HCT116 (cell line): ENCODE data around the gene MUC5B. TPM values are rescaled to one million over a fixed set of nuclear protein-coding genes. Genes with fewer than 3 reads are reported as not detected.

Experiments used
- ATAC-seq: fragments of 200-7000 bp; cut with Tn5 transposase; 2 replicates; pipeline ENCODE4 v1.9.1; 2020; ENCODE audit warnings: mild to moderate bottlenecking, moderate library complexity
- BruUV-seq: library from RNA; stranded (reverse); fragments of 400-500 nt; replicated peaks from 2 replicates; lab custom pipeline; 2021; lab: Mats Ljungman, UMichigan
- CTCF ChIA-PET: fragments of 300-600 bp; sonication (Branson Sonifier 250); formaldehyde crosslinking; loops from one replicate; lab custom pipeline; 2021; ENCODE audit warnings: antibody characterized with exemption; lab: Charles Lee
- POLR2A ChIA-PET: fragments of 300-600, 350-600 bp; sonication (Branson Sonifier 250); formaldehyde crosslinking; loops from one replicate; lab custom pipeline; 2021; ENCODE audit warnings: antibody characterized with exemption; lab: Charles Lee
- RAD21 ChIA-PET, 2 experiments: fragments of 300-600 bp; sonication (Branson Sonifier 250); formaldehyde crosslinking; loops; one replicate each; lab custom pipeline; 2023; ENCODE audit warnings: low total read pairs in 2 of 2; ENCODE audit not compliant: uncharacterized antibody in 2 of 2, unreplicated experiment in 2 of 2, low non-redundant PET in 1 of 2; lab: Charles Lee
- DNase-seq: peaks from one replicate; pipeline ENCODE4 v3.0.0-alpha.2; 2010; ENCODE audit warnings: low read depth, low spot score
- H2AFZ ChIP-seq: fragments of 200-600 bp; shearing (Covaris generic), sonication (generic); 2 replicates; pipeline ENCODE4 v1.6.1; 2017; ENCODE audit warnings: low read depth, mixed run types, mixed read lengths, antibody characterized with exemption, low read length; ENCODE audit not compliant: poor library complexity, severe bottlenecking
- H3K27ac ChIP-seq: 2 replicates; pipeline ENCODE4 v1.5.1; 2012; ENCODE audit warnings: low read depth, low read length
- H3K27me3 ChIP-seq: fragments of 200-600 bp; sonication (generic); 2 replicates; pipeline ENCODE4 v1.6.1; 2016; ENCODE audit warnings: mixed run types, low read length, mixed read lengths; ENCODE audit not compliant: insufficient read depth
- H3K36me3 ChIP-seq, 2 experiments: fragments of 200-500 bp in 1 of 2; fragments of 200-600 bp in 1 of 2; sonication (Bioruptor generic) in 1 of 2; sonication (generic) in 1 of 2; 2 replicates each; pipeline versions ENCODE4 v1.5.1 to v1.6.1; 2014 to 2016; ENCODE audit warnings: low read length in 2 of 2, inconsistent platforms in 1 of 2, mixed read lengths in 1 of 2, mixed run types in 1 of 2; ENCODE audit not compliant: insufficient read depth in 2 of 2, control insufficient read depth in 1 of 2
- H3K4me1 ChIP-seq, 2 experiments: fragments of 200-600 bp in 1 of 2; sonication (generic) in 1 of 2; 2 replicates each; pipeline versions ENCODE4 v1.5.1 to v1.6.1; 2012 to 2017; ENCODE audit warnings: low read length in 2 of 2, inconsistent platforms in 1 of 2, mild to moderate bottlenecking in 1 of 2, mixed read lengths in 1 of 2, mixed run types in 1 of 2, moderate library complexity in 1 of 2; ENCODE audit not compliant: insufficient read depth in 2 of 2, control insufficient read depth in 1 of 2
- H3K4me2 ChIP-seq: fragments of 200-600 bp; sonication (generic); 2 replicates; pipeline ENCODE4 v1.6.1; 2017; ENCODE audit warnings: mixed run types, low read length, mixed read lengths
- H3K4me3 ChIP-seq, 2 experiments: fragments of 200-600 bp in 1 of 2; sonication (generic) in 1 of 2; replicated peaks in 1 of 2; 2 replicates each; pipeline ENCODE4 v1.5.1; 2011 to 2016; ENCODE audit warnings: low read length in 2 of 2, control low read depth in 1 of 2, low read depth in 1 of 2, mild to moderate bottlenecking in 1 of 2, mixed read lengths in 1 of 2, mixed run types in 1 of 2
- H3K79me2 ChIP-seq: fragments of 200-600 bp; sonication (generic); 2 replicates; pipeline ENCODE4 v1.6.1; 2017; ENCODE audit warnings: mild to moderate bottlenecking, mixed run types, low read length, moderate library complexity, mixed read lengths; ENCODE audit not compliant: insufficient read depth
- H3K9ac ChIP-seq: fragments of 200-600 bp; sonication (generic); 2 replicates; pipeline ENCODE4 v1.6.1; 2016; ENCODE audit warnings: low read length, mixed read lengths
- H3K9me2 ChIP-seq: fragments of 200-600 bp; sonication (generic), shearing (Covaris generic); 2 replicates; pipeline ENCODE4 v1.6.1; 2017; ENCODE audit warnings: mixed run types, mild to moderate bottlenecking, moderate library complexity; ENCODE audit not compliant: insufficient read depth
- H3K9me3 ChIP-seq, 2 experiments: fragments of 200-500 bp in 1 of 2; fragments of 200-600 bp in 1 of 2; sonication (Bioruptor generic) in 1 of 2; sonication (generic) in 1 of 2; 2 replicates each; pipeline ENCODE4 v1.6.1; 2014 to 2017; ENCODE audit warnings: low read length in 2 of 2, mixed read lengths in 2 of 2, inconsistent platforms in 1 of 2, low read depth in 1 of 2, mild to moderate bottlenecking in 1 of 2, mixed run types in 1 of 2, moderate library complexity in 1 of 2; ENCODE audit not compliant: control insufficient read depth in 1 of 2, insufficient read depth in 1 of 2
- H4K20me1 ChIP-seq: fragments of 200-600 bp; sonication (generic), shearing (Covaris generic); 2 replicates; pipeline ENCODE4 v1.6.1; 2017; ENCODE audit warnings: mixed run types, mild to moderate bottlenecking, moderate library complexity; ENCODE audit not compliant: insufficient read depth
- EGR1 ChIP-seq: IDR thresholded peaks from 2 replicates; pipeline ENCODE4 v1.6.1; 2012; ENCODE audit warnings: low read depth
- RAD21 ChIP-seq: IDR thresholded peaks from 2 replicates; pipeline ENCODE4 v1.6.1; 2012; ENCODE audit warnings: low read depth, mild to moderate bottlenecking
- SIN3A ChIP-seq: IDR thresholded peaks from 2 replicates; pipeline ENCODE4 v1.6.1; 2012; ENCODE audit warnings: low read depth
- SRF ChIP-seq: IDR thresholded peaks from 2 replicates; pipeline ENCODE4 v1.6.1; 2012; ENCODE audit warnings: low read depth
- ZFX ChIP-seq: fragments of 450-650 bp; IDR thresholded peaks from 2 replicates; pipeline ENCODE4 v1.6.1; 2017
- intact Hi-C: fragments of 100-400 bp; cut with micrococcal nuclease; formaldehyde crosslinking; loops from 2 replicates; pipeline ENCODE4 v1.10.0; 2022
- total RNA-seq: library from RNA; stranded (reverse); gene quantifications from one replicate; pipeline ENCODE4 v1.2.1, GENCODE V29; 2021; ENCODE audit not compliant: unreplicated experiment
- TF ChIP-seq, protein P1 (sequence below): IDR thresholded peaks from 2 replicates; pipeline ENCODE4 v1.6.1; 2012; ENCODE audit warnings: low read depth
- TF ChIP-seq, protein P2 (sequence below): IDR thresholded peaks from 2 replicates; pipeline ENCODE4 v1.6.1; 2011; ENCODE audit warnings: mild to moderate bottlenecking, low read length, moderate library complexity; ENCODE audit not compliant: insufficient replicate concordance; ENCODE audit errors: extremely low read depth
- TF ChIP-seq, protein P3 (sequence below): IDR thresholded peaks from 2 replicates; pipeline ENCODE4 v1.6.1; 2012

Gene MUC5B
- total RNA-seq, 1 experiment from 2014 or later, result 1.5 TPM

DNA sequence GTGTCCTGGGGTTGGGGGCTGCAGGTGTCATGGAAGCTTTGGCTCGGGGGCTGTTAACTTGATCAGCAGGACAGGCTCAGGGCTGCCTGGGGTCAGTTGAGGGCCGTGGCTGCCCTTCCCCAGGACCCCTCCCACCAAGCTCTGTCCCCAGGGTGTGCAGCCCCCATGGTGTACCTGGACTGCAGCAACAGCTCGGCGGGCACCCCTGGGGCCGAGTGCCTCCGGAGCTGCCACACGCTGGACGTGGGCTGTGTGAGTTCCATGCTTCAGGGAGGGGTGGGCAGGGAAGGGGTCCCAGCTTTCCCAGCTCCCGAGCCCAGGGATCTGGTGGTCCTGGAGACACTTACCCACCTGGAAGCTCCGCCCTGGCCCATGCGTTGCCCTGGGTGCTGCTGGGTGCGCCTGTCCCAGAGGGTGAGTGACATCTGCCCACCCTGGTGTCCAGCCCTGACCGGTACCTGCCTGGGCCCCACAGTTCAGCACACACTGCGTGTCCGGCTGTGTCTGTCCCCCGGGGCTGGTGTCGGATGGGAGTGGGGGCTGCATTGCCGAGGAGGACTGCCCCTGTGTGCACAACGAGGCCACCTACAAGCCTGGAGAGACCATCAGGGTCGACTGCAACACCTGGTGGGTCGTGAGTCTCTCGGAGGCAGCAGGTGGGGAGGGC, 11.3 kb downstream of the MUC5B start (continued):
- TF ChIP-seq EGR1 (no peak), RAD21 (no peak)

DNA sequence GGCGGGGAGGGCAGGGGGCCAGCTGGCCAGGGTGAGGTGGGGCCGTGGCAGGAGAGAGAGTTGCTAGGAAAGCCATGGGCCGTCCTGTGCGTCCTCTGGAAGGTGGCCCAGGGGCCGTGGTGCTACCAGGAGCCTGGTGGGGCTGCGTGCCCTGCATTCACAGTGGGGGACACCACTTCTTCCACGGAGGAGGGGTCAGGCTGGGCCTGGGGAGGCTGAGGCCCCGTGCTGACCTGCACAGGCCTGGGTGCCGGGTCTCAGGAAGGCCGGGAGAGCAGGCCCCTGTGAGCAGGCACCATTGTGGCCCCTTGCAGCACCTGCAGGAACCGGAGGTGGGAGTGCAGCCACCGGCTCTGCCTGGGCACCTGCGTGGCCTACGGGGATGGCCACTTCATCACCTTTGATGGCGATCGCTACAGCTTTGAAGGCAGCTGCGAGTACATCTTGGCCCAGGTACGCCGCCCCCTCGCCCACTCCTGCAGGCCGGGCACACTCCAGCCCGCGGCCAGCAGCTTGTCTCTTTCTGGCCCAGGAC, 12.0 kb downstream of the MUC5B start:
- H3K4me3 ChIP-seq, result no peak overlapping the region

More for the DNA sequence above, 12.0 kb downstream of the MUC5B start:
- H3K79me2 ChIP-seq, result no peaks in the 10 kb centered on the region
- DNase-seq (no peak), ATAC-seq (no peak)
- no peaks in the 10 kb centered on the region for H3K27me3 ChIP-seq
- H3K4me1 ChIP-seq, result peaks cover 0 to 6% of the 10 kb centered on the region in 2 experiments; a peak in 1 of 4 replicates
- RAD21 ChIA-PET, result no interaction called here
- no peaks in the 10 kb centered on the region for H3K9me2 ChIP-seq
- no peak overlapping the region for H3K4me2 ChIP-seq
- H2AFZ ChIP-seq, result no peak overlapping the region
- H3K36me3 ChIP-seq, result no peaks in the 10 kb centered on the region
- POLR2A ChIA-PET, result no interaction called here
- no peak for TF ChIP-seq SIN3A
- TF ChIP-seq, protein P1, sequence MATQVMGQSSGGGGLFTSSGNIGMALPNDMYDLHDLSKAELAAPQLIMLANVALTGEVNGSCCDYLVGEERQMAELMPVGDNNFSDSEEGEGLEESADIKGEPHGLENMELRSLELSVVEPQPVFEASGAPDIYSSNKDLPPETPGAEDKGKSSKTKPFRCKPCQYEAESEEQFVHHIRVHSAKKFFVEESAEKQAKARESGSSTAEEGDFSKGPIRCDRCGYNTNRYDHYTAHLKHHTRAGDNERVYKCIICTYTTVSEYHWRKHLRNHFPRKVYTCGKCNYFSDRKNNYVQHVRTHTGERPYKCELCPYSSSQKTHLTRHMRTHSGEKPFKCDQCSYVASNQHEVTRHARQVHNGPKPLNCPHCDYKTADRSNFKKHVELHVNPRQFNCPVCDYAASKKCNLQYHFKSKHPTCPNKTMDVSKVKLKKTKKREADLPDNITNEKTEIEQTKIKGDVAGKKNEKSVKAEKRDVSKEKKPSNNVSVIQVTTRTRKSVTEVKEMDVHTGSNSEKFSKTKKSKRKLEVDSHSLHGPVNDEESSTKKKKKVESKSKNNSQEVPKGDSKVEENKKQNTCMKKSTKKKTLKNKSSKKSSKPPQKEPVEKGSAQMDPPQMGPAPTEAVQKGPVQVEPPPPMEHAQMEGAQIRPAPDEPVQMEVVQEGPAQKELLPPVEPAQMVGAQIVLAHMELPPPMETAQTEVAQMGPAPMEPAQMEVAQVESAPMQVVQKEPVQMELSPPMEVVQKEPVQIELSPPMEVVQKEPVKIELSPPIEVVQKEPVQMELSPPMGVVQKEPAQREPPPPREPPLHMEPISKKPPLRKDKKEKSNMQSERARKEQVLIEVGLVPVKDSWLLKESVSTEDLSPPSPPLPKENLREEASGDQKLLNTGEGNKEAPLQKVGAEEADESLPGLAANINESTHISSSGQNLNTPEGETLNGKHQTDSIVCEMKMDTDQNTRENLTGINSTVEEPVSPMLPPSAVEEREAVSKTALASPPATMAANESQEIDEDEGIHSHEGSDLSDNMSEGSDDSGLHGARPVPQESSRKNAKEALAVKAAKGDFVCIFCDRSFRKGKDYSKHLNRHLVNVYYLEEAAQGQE, result no peak
- TF ChIP-seq, protein P2, sequence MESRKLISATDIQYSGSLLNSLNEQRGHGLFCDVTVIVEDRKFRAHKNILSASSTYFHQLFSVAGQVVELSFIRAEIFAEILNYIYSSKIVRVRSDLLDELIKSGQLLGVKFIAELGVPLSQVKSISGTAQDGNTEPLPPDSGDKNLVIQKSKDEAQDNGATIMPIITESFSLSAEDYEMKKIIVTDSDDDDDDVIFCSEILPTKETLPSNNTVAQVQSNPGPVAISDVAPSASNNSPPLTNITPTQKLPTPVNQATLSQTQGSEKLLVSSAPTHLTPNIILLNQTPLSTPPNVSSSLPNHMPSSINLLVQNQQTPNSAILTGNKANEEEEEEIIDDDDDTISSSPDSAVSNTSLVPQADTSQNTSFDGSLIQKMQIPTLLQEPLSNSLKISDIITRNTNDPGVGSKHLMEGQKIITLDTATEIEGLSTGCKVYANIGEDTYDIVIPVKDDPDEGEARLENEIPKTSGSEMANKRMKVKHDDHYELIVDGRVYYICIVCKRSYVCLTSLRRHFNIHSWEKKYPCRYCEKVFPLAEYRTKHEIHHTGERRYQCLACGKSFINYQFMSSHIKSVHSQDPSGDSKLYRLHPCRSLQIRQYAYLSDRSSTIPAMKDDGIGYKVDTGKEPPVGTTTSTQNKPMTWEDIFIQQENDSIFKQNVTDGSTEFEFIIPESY, result no peak
- TF ChIP-seq SRF, result no peak
- no peak for TF ChIP-seq ZFX
- TF ChIP-seq, protein P3, sequence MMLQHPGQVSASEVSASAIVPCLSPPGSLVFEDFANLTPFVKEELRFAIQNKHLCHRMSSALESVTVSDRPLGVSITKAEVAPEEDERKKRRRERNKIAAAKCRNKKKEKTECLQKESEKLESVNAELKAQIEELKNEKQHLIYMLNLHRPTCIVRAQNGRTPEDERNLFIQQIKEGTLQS, result no peak
- TF ChIP-seq, all 23 proteins: peak for 0
- BruUV-seq, result no TSS peak
- Histone ChIP-seq H3K27ac (no peak overlapping the region), H4K20me1 (no peaks in the 10 kb centered on the region), H3K9ac (no peak overlapping the region), H3K9me3 (no peaks in the 10 kb centered on the region)
- intact Hi-C loops, result no loop called here
- CTCF ChIA-PET, result no interaction called here
